Immature natural killer cell (primary cell): ENCODE measurements around the gene KCNK6. TPM values are rescaled to one million over a fixed set of nuclear protein-coding genes. Genes with fewer than 3 reads are reported as not detected.
"Not testable (repeated sequence)": the region's sequence is repeated elsewhere in the genome, so short reads cannot be mapped to it uniquely, and the experiment has no call there.

ENCODE experiments used
- DNase-seq, 3 donors: peaks; one replicate each; pipeline ENCODE4 v3.0.0; 2022; ENCODE audit warnings: mixed read lengths in 1 of 3
- H3K27ac Mint-ChIP-seq, 6 donors: one replicate each; pipeline ENCODE4 v1.8.0; 2020; ENCODE audit warnings: mixed read lengths in 6 of 6, mild to moderate bottlenecking in 5 of 6, inconsistent platforms in 4 of 6, moderate library complexity in 3 of 6
- H3K27me3 Mint-ChIP-seq, 3 donors: one replicate each; pipeline ENCODE4 v1.8.0; 2020 to 2021; ENCODE audit warnings: low read depth in 3 of 3, mild to moderate bottlenecking in 3 of 3, mixed read lengths in 3 of 3, moderate library complexity in 3 of 3, inconsistent platforms in 1 of 3
- H3K36me3 Mint-ChIP-seq, 3 donors: one replicate each; pipeline ENCODE4 v1.8.0; 2020; ENCODE audit warnings: mixed read lengths in 3 of 3, inconsistent platforms in 2 of 3, mild to moderate bottlenecking in 2 of 3
- H3K4me1 Mint-ChIP-seq, 2 donors: one replicate each; pipeline ENCODE4 v1.8.0; 2020; ENCODE audit warnings: inconsistent platforms in 2 of 2, mild to moderate bottlenecking in 2 of 2, mixed read lengths in 2 of 2, moderate library complexity in 1 of 2
- H3K4me3 Mint-ChIP-seq, 5 donors: one replicate each; pipeline ENCODE4 v1.8.0; 2020; ENCODE audit warnings: mild to moderate bottlenecking in 5 of 5, mixed read lengths in 5 of 5, inconsistent platforms in 3 of 5, moderate library complexity in 3 of 5
- H3K9me3 Mint-ChIP-seq, 6 donors: one replicate each; pipeline ENCODE4 v1.8.0; 2020; ENCODE audit warnings: mild to moderate bottlenecking in 6 of 6, mixed read lengths in 6 of 6, inconsistent platforms in 4 of 6, moderate library complexity in 3 of 6
- polyA plus RNA-seq, 3 donors: library from polyadenylated mRNA; unstranded; fragments of 300-500 nt; fragmentation: Illumina TruSeq; gene quantifications; one replicate each; pipeline ENCODE4 v1.2.3, GENCODE V29; 2021

KCNK6 gene
- polyA plus RNA-seq, 3 donors from 2014 or later: 0.93 to 1.2 (median 1.0) TPM

- no peak for DNase-seq
- peaks cover 2 to 10% (median 6%) of the 10 kb centered on the region in 3 donors for H3K27me3 Mint-ChIP-seq
- H3K36me3 Mint-ChIP-seq: peaks cover 0 to 4% (median 4%) of the 10 kb centered on the region in 3 donors
- peak overlapping the region in 2 of 6 donors; percentile 12 to 30 for H3K27ac Mint-ChIP-seq
- no peaks in the 10 kb centered on the region for H3K9me3 Mint-ChIP-seq
- peak overlapping the region in 1 of 5 donors; percentile 33 for H3K4me3 Mint-ChIP-seq
- H3K4me1 Mint-ChIP-seq: peaks cover 23 to 29% of the 10 kb centered on the region in 2 donors
These were observed 2.1 kb downstream of the KCNK6 start for GRCh38 chr19:38321646-38322196.

GRCh38 chr19:38323291-38323690 lies 3.6 kb downstream of the KCNK6 start:
- Mint-ChIP-seq H3K4me1 (peaks cover 11 to 18% of the 10 kb centered on the region in 2 donors), H3K9me3 (no peaks in the 10 kb centered on the region), H3K36me3 (peaks cover 5 to 9% (median 8%) of the 10 kb centered on the region in 3 donors), H3K27ac (no peak overlapping the region), H3K4me3 (no peak overlapping the region), H3K27me3 (peaks cover 2 to 5% (median 2%) of the 10 kb centered on the region in 3 donors)
- no peak for DNase-seq

GRCh38 chr19:38324431-38324830 lies 4.8 kb downstream of the KCNK6 start:
- Mint-ChIP-seq H3K4me3 (no peak overlapping the region), H3K27me3 (peaks cover 0 to 2% (median 2%) of the 10 kb centered on the region in 3 donors), H3K27ac (no peak overlapping the region), H3K9me3 (no peaks in the 10 kb centered on the region), H3K36me3 (peaks cover 5 to 9% (median 8%) of the 10 kb centered on the region in 3 donors), H3K4me1 (peaks cover under 1 to 6% of the 10 kb centered on the region in 2 donors)
- DNase-seq: no peak

- Mint-ChIP-seq H3K36me3 (peaks cover 5 to 9% (median 8%) of the 10 kb centered on the region in 3 donors), H3K4me1 (no peaks in the 10 kb centered on the region), H3K27me3 (peaks cover 0 to 4% (median 2%) of the 10 kb centered on the region in 3 donors), H3K27ac (no peak overlapping the region), H3K9me3 (no peaks in the 10 kb centered on the region), H3K4me3 (no peak overlapping the region)
- DNase-seq: no peak
These were observed 6.9 kb downstream of the KCNK6 start for GRCh38 chr19:38326591-38326990.

GRCh38 chr19:38329651-38330050 lies 10.0 kb downstream of the KCNK6 start:
- H3K27ac Mint-ChIP-seq: no peak overlapping the region

GRCh38 chr19:38331728-38332127 lies 12.1 kb downstream of the KCNK6 start:
- H3K9me3 Mint-ChIP-seq: no peaks in the 10 kb centered on the region
- H3K36me3 Mint-ChIP-seq: peaks cover 4 to 5% (median 5%) of the 10 kb centered on the region in 3 donors
- H3K4me3 Mint-ChIP-seq: no peak overlapping the region
- peaks cover 2 to 3% of the 10 kb centered on the region in 2 donors for H3K4me1 Mint-ChIP-seq
- H3K27ac Mint-ChIP-seq: no peak overlapping the region
- H3K27me3 Mint-ChIP-seq: peaks cover 0 to 5% (median 4%) of the 10 kb centered on the region in 3 donors
- no peak for DNase-seq

More at GRCh38 chr19:38329651-38330050, 10.0 kb downstream of the KCNK6 start:
- Mint-ChIP-seq H3K4me3 (no peak overlapping the region), H3K9me3 (no peaks in the 10 kb centered on the region), H3K27me3 (peaks cover 0 to 3% (median 2%) of the 10 kb centered on the region in 3 donors), H3K36me3 (peaks cover 5 to 9% (median 8%) of the 10 kb centered on the region in 3 donors), H3K4me1 (no peaks in the 10 kb centered on the region)
- DNase-seq: no peak

GRCh38 chr19:38333245-38333644 lies 13.6 kb downstream of the KCNK6 start:
- peaks cover 9% of the 10 kb centered on the region in 2 donors for H3K4me1 Mint-ChIP-seq
- H3K4me3 Mint-ChIP-seq: no peak overlapping the region
- H3K27ac Mint-ChIP-seq: no peak overlapping the region
- no peak for DNase-seq
- no peaks in the 10 kb centered on the region for H3K9me3 Mint-ChIP-seq
- H3K36me3 Mint-ChIP-seq: peaks cover 0 to 3% (median 0%) of the 10 kb centered on the region in 3 donors
- H3K27me3 Mint-ChIP-seq: peaks cover 0 to 5% (median 5%) of the 10 kb centered on the region in 3 donors

GRCh38 chr19:38335949-38336637 lies 16.4 kb downstream of the KCNK6 start:
- H3K4me1 Mint-ChIP-seq: peaks cover 15 to 16% of the 10 kb centered on the region in 2 donors
- H3K9me3 Mint-ChIP-seq: no peaks in the 10 kb centered on the region

GRCh38 chr19:38336638-38337359 lies 17.2 kb downstream of the KCNK6 start:
- Mint-ChIP-seq H3K9me3 (no peaks in the 10 kb centered on the region), H3K27ac (peak overlapping the region; percentile 95 to 99 (median 98)), H3K36me3 (peaks cover 0 to 3% (median 0%) of the 10 kb centered on the region in 3 donors), H3K27me3 (peaks cover 2 to 5% (median 3%) of the 10 kb centered on the region in 3 donors), H3K4me1 (peaks cover 15 to 19% of the 10 kb centered on the region in 2 donors), H3K4me3 (peak overlapping the region; percentile 90 to 97 (median 96))
- DNase-seq: peak; percentile 94 to 96 (median 96)

More at GRCh38 chr19:38335949-38336637, 16.4 kb downstream of the KCNK6 start:
- DNase-seq: peak; percentile 88 to 90 (median 90)
- Mint-ChIP-seq H3K27me3 (peaks cover 2 to 5% (median 3%) of the 10 kb centered on the region in 3 donors), H3K4me3 (peak overlapping the region; percentile 90 to 97 (median 96)), H3K36me3 (peaks cover 0 to 3% (median 0%) of the 10 kb centered on the region in 3 donors), H3K27ac (peak overlapping the region; percentile 95 to 99 (median 98))

- no peaks in the 10 kb centered on the region for H3K9me3 Mint-ChIP-seq
- peaks cover 0 to 3% (median 0%) of the 10 kb centered on the region in 3 donors for H3K36me3 Mint-ChIP-seq
- peaks cover 15 to 19% of the 10 kb centered on the region in 2 donors for H3K4me1 Mint-ChIP-seq
- H3K27me3 Mint-ChIP-seq: peaks cover 2 to 5% (median 2%) of the 10 kb centered on the region in 3 donors
- peak overlapping the region; percentile 90 to 97 (median 96) for H3K4me3 Mint-ChIP-seq
- no peak for DNase-seq
- H3K27ac Mint-ChIP-seq: peak overlapping the region in 4 of 6 donors; percentile 96 to 99 (median 98)
These were observed 17.7 kb downstream of the KCNK6 start for GRCh38 chr19:38337360-38337653.

GRCh38 chr19:38339011-38339410 lies 19.4 kb downstream of the KCNK6 start:
- H3K9me3 Mint-ChIP-seq: not testable (repeated sequence)
- H3K27ac Mint-ChIP-seq: peak overlapping the region in 1 of 6 donors; percentile 15

GRCh38 chr19:38340927-38341326 lies 21.3 kb downstream of the KCNK6 start:
- DNase-seq: no peak
- peaks cover 0 to 5% (median 0%) of the 10 kb centered on the region in 3 donors for H3K36me3 Mint-ChIP-seq
- H3K4me1 Mint-ChIP-seq: peaks cover 15 to 17% of the 10 kb centered on the region in 2 donors
- no peak overlapping the region for H3K4me3 Mint-ChIP-seq
- peak overlapping the region in 1 of 6 donors; percentile 18 for H3K27ac Mint-ChIP-seq
- peaks cover 0 to 2% (median 2%) of the 10 kb centered on the region in 3 donors for H3K27me3 Mint-ChIP-seq
- no peaks in the 10 kb centered on the region for H3K9me3 Mint-ChIP-seq

More at GRCh38 chr19:38339011-38339410, 19.4 kb downstream of the KCNK6 start:
- peaks cover 15 to 19% of the 10 kb centered on the region in 2 donors for H3K4me1 Mint-ChIP-seq
- not testable (repeated sequence) for DNase-seq, H3K36me3 Mint-ChIP-seq, H3K27me3 Mint-ChIP-seq
- peak overlapping the region in 1 of 5 donors; percentile 46 for H3K4me3 Mint-ChIP-seq

GRCh38 chr19:38346837-38347236 lies 27.2 kb downstream of the KCNK6 start:
- no peaks in the 10 kb centered on the region for H3K4me1 Mint-ChIP-seq
- H3K36me3 Mint-ChIP-seq: peaks cover 0 to 7% (median 0%) of the 10 kb centered on the region in 3 donors

More at GRCh38 chr19:38346837-38347236, 27.2 kb downstream of the KCNK6 start:
- no peak overlapping the region for H3K27ac Mint-ChIP-seq
- no peaks in the 10 kb centered on the region for H3K9me3 Mint-ChIP-seq
- H3K27me3 Mint-ChIP-seq: no peaks in the 10 kb centered on the region
- no peak for DNase-seq
- no peak overlapping the region for H3K4me3 Mint-ChIP-seq
